Renal pelvis (tissue), 12 donors: ENCODE results near the gene SAMD13. TPM values are rescaled to one million over a fixed set of nuclear protein-coding genes. Genes with fewer than 3 reads are reported as not detected.

Experiments
- DNase-seq: peaks from one replicate; pipeline ENCODE4 v3.0.0-alpha.2; 2013
- long read RNA-seq, 16 experiments: transcript quantifications; one replicate each; lab custom pipeline, GENCODE V29; 2026
- polyA plus RNA-seq, 3 donors: library from polyadenylated mRNA; unstranded; fragments of 120-200 nt; gene quantifications; one replicate each; pipeline ENCODE4 v1.2.1, GENCODE V29; 2013; ENCODE audit not compliant: insufficient read length in 3 of 3

SAMD13 gene
- polyA plus RNA-seq, result 1 to 10 TPM; 5.3 to 7.0 (median 5.3) TPM
- long read RNA-seq, donor 1, result 0 reads
- long read RNA-seq, donor 2, partial matches to known transcripts, result 0 of 1 reads
- long read RNA-seq, donor 2, other reads (novel, unspliced or antisense), result 0 of 1 reads
- long read RNA-seq, donor 3, partial matches to known transcripts, result 0 of 1 reads
- long read RNA-seq, donor 3, other reads (novel, unspliced or antisense), result 0 of 1 reads
- long read RNA-seq, donor 4, partial matches to known transcripts, result 0 of 1 reads
- long read RNA-seq, donor 4, other reads (novel, unspliced or antisense), result 0 of 1 reads
- long read RNA-seq, donor 5, result 0 reads
- long read RNA-seq, donor 6, partial matches to known transcripts, result 0 of 1 reads
- long read RNA-seq, donor 6, other reads (novel, unspliced or antisense), result 0 of 1 reads
- long read RNA-seq, donor 7, partial matches to known transcripts, result 0 of 1 reads
- long read RNA-seq, donor 7, other reads (novel, unspliced or antisense), result 0 of 1 reads
- long read RNA-seq, donor 8, partial matches to known transcripts, result 0 of 2 reads
- long read RNA-seq, donor 8, other reads (novel, unspliced or antisense), result 0 of 2 reads
- long read RNA-seq, donor 9, partial matches to known transcripts, result 0 of 2 reads
- long read RNA-seq, donor 9, other reads (novel, unspliced or antisense), result 0 of 2 reads
- long read RNA-seq, donor 10, partial matches to known transcripts, result 0 of 2 reads
- long read RNA-seq, donor 10, other reads (novel, unspliced or antisense), result 0 of 2 reads
- long read RNA-seq, donor 11, partial matches to known transcripts, result 0 of 1 reads
- long read RNA-seq, donor 11, other reads (novel, unspliced or antisense), result 0 of 1 reads
- long read RNA-seq, donor 12, partial matches to known transcripts, result 0 of 3 reads
- long read RNA-seq, donor 12, other reads (novel, unspliced or antisense), result 0 of 3 reads
- long read RNA-seq, donor 13, partial matches to known transcripts, result 0 of 1 reads
- long read RNA-seq, donor 13, other reads (novel, unspliced or antisense), result 0 of 1 reads
- long read RNA-seq, donor 14, result 0 reads
- long read RNA-seq, donor 15, partial matches to known transcripts, result 0 of 5 reads
- long read RNA-seq, donor 15, other reads (novel, unspliced or antisense), result 0 of 5 reads
- long read RNA-seq, donor 16, partial matches to known transcripts, result 0 of 3 reads
- long read RNA-seq, donor 16, other reads (novel, unspliced or antisense), result 0 of 3 reads

DNA sequence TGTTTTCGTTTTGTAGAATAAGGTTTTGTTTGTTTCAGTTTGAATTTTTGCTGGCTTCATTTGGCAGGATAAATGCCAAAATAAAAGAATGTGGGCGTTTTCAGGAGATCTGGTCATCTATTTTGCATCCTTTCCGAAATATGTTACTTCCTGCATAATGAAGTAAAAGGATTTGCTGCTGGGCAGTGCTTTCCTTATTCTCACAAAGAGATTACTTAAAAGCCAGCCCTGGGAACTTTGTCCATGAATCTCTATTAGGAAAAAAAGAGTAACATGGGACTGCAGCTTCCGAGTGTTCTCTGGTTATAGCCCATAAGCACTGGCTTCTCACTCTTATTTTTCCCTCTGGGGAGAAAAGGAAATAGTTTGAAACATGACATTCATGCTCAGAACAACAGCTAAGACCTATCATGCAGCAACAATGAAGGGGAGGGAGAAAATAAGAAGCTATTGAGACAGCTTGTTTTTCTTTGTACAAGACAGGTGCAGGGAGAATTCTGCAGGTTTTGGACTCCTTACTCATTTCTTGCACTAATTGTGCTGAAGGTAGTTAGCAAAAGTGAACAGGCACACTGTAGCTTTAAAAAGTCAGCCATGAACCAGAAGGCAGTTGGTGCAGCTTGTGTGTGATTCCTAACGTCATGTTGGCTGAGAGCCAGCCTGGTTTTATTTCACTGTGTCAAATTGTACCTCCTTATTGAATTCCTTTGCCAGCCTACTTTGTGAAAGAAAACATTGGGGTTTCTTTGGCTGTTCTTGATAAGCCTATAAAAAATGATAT is at the start of gene SAMD13:
SAMD13 (plus strand) TSS at position 705 of the 781 bp plus-strand sequence. CDS start 1,527 bp downstream, outside the sequence.
- DNase-seq, result peak; percentile 90

GRCh38 chr1:84253036-84253435 is 48.5 kb upstream of the SAMD13 start:
- no peak for DNase-seq

DNA sequence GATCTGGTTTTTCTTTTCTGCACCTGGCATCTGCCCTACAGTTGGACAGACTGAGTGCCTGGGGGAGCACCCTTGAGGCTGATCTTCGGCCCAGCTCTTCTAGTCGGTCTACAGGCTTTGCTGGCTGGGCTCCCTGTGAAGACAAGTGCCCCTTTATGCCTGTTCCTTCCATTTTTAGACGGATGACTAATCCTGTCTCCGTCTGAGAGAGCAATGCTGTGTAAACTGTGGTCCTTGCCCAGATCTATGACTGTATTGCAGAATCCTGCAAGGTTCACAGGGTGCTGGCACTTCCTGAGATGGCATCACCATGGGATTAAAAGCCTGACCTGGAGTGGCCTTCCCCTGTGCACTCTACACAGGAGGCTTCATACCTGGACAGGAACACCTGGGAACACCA is 47.6 kb upstream of the SAMD13 start:
- no peak for DNase-seq

- DNase-seq, result no peak
These were observed 46.7 kb upstream of the SAMD13 start for GRCh38 chr1:84254703-84255238.

GRCh38 chr1:84255582-84255981 is 45.9 kb upstream of the SAMD13 start:
- no peak for DNase-seq

GRCh38 chr1:84257617-84258016 is 43.9 kb upstream of the SAMD13 start:
- DNase-seq, result no peak

DNA sequence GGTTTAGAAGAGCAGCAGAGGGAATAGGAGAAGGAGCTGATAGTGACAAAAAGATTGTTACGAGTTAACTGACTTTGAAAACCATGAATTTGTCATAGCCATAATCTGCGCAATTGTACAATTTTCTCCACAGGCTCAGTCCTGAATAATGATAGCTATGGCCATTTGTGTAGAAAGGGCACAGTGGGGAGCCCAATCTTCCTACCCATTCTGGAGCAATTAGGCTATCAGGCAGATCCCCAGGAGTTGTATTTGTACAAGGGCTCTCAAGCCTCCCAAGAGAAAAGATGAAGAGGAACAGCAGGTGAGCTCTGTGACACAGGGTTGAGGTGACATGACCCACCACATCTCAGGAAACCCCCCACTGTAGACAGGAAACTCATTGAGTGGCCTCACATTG is 42.1 kb upstream of the SAMD13 start:
- DNase-seq, result no peak

- DNase-seq, result no peak
These were observed 41.5 kb upstream of the SAMD13 start for GRCh38 chr1:84259989-84260388.

DNA sequence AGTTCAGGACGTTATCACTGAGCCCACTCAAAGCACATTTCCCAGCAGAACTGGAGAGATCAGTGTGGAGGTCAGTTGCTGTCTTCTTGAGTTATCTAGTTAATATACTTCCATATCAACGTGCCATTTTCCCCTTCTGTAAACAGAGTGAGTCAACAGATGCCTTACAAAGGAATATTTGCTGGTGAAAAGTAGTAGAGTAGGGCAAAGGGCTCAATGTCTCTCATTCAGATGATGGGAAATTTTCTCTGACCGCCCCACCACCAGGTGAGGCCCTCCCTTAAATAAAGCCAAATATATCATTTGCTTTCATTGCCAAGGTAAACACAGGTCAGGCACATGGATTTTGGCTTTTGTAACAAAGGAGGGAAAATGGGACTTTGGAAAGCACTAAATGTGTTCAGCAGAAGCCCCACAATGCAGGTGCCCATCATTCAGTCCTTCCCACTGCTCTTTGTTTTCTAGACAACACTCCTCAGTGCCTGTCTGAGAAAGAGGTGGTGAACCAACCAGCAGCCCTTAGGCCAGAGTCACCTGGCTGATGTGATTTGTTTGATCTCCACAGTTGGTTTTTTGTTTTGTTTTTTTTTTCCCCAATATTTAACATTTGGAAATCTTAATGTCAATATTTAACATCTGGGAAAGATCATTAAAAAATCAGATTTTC is 40.5 kb upstream of the SAMD13 start:
- no peak for DNase-seq

GRCh38 chr1:84264961-84265360 is 36.5 kb upstream of the SAMD13 start:
- DNase-seq, result no peak

DNA sequence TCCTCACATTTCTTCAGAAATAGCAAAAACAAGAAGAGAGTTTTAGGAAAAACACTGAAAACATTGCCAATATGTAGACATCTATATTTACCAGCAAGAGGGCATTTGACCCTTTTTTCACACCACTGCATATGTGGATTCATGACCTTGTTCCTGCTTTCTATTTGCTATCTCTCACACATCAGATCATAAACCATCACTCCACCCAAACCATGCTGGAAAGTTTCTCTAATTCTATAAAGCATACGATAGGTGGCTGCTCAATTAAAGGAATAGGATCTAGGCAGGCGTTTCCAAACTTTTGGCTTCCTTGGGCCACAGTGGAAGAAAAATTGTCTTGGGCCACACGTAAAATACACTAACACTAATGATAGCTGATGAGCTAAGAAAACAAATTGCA is 35.6 kb upstream of the SAMD13 start:
- DNase-seq, result no peak

DNA sequence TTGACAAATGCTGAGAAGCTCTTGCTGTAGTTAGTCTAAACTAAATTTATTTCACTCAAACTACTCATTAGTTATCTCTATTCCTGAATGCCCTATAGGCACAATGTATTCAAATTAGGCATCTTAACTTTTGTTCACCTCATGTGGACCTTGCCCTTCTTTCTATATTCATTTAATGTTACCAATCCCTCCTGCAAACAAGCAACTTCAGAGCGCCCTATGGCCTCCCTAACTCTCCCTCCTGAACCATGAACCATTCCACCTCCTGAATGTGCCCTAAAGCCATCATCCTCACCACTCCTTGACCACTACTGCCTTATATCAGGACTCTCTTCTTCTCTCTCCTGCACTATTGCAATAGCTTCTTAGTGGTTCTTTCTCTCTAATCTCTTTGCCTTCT is 34.8 kb upstream of the SAMD13 start:
- no peak for DNase-seq

- DNase-seq, result no peak
These were observed 34.0 kb upstream of the SAMD13 start for GRCh38 chr1:84267476-84267875.

DNA sequence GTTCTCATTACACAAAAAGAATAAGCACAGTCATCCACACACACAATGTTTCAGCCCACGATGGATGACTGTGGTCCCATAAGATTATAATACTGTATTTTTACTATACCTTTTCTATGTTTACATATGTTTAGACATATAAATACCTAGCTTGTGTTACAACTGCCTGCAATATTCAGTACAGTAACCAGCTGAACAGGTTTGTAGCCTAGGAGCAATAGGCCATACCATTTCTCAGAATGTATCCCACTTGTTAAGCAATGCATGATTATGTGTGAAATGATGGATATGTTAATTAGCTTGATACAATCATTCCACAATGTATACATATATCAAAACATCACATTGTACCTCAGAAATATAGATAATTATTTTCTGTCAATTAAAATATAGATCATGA is 33.2 kb upstream of the SAMD13 start:
- DNase-seq, result no peak

DNA sequence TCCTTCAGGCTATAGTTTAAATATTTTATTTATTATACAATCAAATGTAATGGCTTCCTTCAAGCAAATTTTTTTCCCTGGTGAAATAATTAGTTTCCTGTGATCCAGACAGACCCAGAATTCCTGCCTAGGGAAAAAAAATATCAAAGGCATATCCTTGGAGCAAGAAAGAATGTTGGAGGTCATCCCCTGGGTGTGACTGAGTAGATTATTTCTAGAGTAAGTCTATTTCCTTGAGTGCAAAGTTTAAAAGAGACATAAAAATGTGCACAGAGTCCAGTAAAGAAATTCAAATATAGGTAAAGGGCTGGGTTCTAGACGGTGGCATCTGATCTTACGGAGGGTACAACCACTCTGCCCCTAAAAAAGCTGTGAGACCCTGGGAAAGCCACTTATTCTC is 32.2 kb upstream of the SAMD13 start:
- DNase-seq, result no peak

DNA sequence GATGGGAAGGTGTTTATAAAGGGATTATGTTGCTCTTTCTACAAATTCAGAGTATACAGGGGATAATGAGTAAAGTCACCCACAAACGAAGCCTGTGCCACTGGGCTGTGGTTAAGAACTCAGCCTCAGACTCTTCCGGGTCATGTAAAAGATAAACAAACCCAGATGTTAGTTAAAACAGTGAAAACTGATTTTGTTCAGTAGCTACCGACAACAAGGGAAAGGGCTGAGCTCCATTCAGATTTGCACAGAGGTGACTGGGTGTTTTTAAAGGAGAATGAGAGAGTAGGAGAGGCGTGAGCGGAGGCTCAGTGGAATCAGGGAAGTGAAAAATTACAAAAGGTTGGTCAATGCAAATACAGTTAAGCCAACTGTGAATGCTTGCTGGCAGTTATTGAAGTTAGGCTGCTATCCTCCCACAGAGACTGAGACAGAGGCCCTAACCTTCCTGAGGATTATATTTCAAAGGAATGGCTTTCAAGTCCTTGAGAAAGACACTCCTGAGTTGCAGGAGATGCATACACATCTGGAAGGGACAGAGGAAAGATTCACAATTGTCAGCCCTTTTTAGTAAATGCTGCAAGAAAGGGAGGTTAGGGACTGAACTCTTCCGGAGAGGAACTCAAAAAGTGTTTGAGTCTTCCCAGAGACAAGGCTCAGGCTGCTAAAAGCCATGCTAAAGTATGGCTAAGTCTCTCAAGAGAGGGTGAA is 29.9 kb upstream of the SAMD13 start:
- DNase-seq, result peak; percentile 61

DNA sequence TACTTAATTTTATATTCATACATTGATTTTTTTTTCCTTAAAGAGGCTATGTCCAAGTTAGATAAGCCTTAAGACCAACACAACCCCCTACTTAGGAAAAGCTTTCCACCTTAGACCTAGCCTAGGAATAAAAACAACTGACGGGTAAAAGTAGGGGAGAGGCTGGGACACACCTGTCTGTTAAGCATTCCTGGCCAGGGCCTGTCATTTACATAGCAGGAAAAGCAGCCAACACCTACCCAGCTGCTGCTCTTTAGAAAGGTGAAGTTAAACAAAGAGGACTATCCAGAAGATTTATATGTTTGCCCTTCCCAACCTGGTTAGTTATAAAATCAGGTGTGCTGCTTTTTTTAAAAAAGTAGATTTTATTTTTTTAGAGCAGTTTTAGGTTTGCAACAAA is 29.1 kb upstream of the SAMD13 start:
- DNase-seq, result no peak

- DNase-seq, result no peak
These were observed 24.0 kb upstream of the SAMD13 start for GRCh38 chr1:84277343-84278059.

DNA sequence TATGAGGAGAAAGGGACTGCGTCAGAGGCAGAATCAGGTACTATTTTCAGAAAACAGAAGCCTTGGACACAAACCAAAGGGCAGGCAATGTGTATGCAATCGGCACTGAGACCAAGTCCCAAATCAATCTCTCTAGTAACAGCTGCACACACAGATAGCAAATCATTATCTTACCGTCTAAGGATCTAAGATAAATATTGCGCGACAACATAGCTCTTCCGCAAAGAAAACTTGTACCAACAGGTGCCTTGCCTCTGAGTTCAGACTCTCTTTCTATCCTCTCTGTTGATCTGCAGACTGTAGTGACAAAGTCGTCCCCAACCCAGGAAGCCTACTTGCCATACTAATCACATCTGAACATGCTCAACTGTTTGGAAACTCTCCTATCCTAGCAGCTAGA is 22.6 kb upstream of the SAMD13 start:
- no peak for DNase-seq
